Measurements from ENCODE around the gene CLEC4M.
"Not testable (repeated sequence)": the region's sequence is repeated elsewhere in the genome, so short reads cannot be mapped to it uniquely, and the experiment has no call there.

The CLEC4M gene

DNA sequence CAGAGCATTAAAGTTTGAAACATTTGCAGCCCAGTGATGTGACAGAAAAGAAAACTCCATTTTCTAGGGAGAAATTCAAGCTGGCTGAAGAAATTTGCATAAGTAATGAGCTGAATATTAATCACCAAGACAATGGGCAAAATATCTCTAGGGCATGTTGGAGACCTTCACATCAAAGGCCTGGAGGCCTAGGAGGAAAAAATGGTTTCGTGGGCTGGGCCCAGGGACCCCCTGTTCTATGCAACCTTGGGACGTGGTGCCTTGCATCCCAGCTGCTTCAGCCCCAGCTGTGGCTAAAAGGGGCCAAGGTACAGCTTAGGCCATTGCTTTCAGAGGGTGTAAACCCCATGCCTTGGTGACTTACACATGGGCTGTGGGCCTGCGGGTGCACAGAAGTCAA is 5.7 kb upstream of the CLEC4M start:
- in situ Hi-C loops (cut with HindIII; ENCODE audit: low pct_ligation_motif_present, low sequenced_read_pairs), result no loop called here
- TF ChIP-seq, protein P1, sequence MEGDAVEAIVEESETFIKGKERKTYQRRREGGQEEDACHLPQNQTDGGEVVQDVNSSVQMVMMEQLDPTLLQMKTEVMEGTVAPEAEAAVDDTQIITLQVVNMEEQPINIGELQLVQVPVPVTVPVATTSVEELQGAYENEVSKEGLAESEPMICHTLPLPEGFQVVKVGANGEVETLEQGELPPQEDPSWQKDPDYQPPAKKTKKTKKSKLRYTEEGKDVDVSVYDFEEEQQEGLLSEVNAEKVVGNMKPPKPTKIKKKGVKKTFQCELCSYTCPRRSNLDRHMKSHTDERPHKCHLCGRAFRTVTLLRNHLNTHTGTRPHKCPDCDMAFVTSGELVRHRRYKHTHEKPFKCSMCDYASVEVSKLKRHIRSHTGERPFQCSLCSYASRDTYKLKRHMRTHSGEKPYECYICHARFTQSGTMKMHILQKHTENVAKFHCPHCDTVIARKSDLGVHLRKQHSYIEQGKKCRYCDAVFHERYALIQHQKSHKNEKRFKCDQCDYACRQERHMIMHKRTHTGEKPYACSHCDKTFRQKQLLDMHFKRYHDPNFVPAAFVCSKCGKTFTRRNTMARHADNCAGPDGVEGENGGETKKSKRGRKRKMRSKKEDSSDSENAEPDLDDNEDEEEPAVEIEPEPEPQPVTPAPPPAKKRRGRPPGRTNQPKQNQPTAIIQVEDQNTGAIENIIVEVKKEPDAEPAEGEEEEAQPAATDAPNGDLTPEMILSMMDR (IDR thresholded peaks at IDR 0.05; ENCODE audit: low read depth, low read length, missing control alignments), result no peak
- no peak for DNase-seq
- H3K4me3 ChIP-seq (ENCODE audit: low read depth, low read length), result no peak overlapping the region
- H3K27me3 ChIP-seq (replicated peaks), result no peaks in the 10 kb centered on the region
- H3K27ac ChIP-seq, result no peak overlapping the region
- H3K36me3 ChIP-seq (replicated peaks), result no peaks in the 10 kb centered on the region

DNA sequence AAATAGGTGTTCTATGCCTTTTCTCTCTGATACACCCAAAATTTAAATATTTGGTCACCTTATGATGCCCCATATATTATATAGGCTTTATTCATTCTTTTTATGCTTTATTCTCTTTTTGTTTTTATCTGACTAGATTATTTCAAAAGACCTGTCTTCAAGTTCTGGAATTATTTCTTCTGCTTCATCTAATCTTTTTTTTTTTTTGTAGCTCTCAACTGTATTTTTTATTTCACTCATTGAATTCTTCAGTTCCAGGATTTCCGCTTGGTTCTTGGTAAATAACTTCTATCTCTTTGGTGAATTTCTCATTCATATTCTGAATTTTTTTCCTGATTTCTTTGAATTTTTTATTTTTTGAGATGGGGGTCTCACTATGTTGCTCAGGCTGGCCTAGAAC is 3.9 kb upstream of the CLEC4M start:
- H3K4me3 ChIP-seq (ENCODE audit: low read depth, low read length), result no peak overlapping the region
- no peak overlapping the region for H3K27ac ChIP-seq
- H3K36me3 ChIP-seq (replicated peaks), result no peaks in the 10 kb centered on the region
- no peaks in the 10 kb centered on the region for H3K27me3 ChIP-seq (replicated peaks)
- in situ Hi-C loops (cut with HindIII; ENCODE audit: low pct_ligation_motif_present, low sequenced_read_pairs), result no loop called here
- TF ChIP-seq, protein P1 (IDR thresholded peaks at IDR 0.05; ENCODE audit: low read depth, low read length, missing control alignments), result no peak
- DNase-seq, result no peak

DNA sequence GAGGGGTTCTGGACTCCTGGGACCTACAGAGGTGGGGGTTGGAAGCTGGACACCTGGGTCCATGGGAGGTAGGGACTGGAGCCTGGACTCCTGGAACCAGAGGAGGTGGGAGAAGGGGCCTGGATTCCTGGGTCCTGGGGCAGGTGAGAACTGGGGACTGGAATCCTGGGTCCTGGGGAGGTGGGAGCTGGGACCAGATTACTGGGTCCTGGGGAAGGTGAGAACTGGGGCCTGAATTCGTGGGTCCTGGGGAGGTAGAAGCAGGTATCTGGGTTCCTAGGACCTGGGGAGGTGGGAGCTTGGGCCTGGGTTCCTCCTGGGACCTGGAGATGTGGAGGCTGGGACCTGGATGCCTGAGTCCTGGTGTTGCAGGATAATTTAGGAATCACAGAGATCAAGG is 653 bp downstream of the CLEC4M start:
- H3K27ac ChIP-seq, result no peak overlapping the region
- in situ Hi-C loops (cut with HindIII; ENCODE audit: low pct_ligation_motif_present, low sequenced_read_pairs), result no loop called here
- no peak overlapping the region for H3K4me3 ChIP-seq (ENCODE audit: low read depth, low read length)
- H3K36me3 ChIP-seq (replicated peaks), result no peaks in the 10 kb centered on the region
- TF ChIP-seq, protein P1 (IDR thresholded peaks at IDR 0.05; ENCODE audit: low read depth, low read length, missing control alignments), result no peak
- DNase-seq, result no peak
- H3K27me3 ChIP-seq (replicated peaks), result no peaks in the 10 kb centered on the region

DNA sequence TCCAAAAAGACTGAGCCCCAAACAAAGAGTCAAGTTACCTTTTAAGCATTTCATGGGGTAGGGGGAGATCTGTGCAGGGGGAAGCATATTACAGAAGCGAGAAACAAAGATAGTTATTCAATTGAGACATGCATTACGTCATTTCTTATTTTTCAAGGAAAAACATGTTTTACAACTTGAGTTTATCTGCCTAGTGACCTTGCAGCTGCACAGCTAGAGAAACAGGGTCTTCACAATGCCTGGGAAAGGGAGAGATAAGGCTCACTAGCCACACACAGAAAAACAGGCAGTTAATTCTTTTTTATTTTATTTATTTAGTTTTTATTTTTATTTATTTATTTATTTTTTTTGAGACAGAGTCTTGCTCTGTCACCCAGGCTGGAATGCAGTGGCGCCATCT is 1.1 kb downstream of the CLEC4M start:
- H3K36me3 ChIP-seq (replicated peaks); in situ Hi-C loops (cut with HindIII; ENCODE audit: low pct_ligation_motif_present, low sequenced_read_pairs); H3K4me3 ChIP-seq (ENCODE audit: low read depth, low read length); H3K27me3 ChIP-seq (replicated peaks); DNase-seq; H3K27ac ChIP-seq: not testable (repeated sequence)

DNA sequence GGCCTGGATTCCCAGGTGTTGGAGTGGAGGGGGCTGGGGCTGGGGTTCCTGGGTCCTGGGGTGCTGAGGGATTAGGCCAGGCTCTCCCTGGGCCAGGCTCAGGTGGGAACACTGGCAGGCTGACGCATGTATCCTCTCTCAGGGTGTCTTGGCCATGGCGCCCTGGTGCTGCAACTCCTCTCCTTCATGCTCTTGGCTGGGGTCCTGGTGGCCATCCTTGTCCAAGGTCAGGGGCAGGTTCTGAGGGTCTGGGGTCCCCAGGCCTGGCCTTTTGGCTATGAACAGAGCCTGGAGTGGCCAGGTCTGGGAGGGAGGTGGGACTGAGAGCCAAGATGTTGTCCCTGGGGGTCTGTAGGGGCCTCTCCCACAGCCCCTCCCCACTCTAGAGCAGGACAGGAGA is 2.0 kb downstream of the CLEC4M start:
- H3K27ac ChIP-seq; in situ Hi-C loops (cut with HindIII; ENCODE audit: low pct_ligation_motif_present, low sequenced_read_pairs); H3K27me3 ChIP-seq (replicated peaks); H3K4me3 ChIP-seq (ENCODE audit: low read depth, low read length); DNase-seq; H3K36me3 ChIP-seq (replicated peaks): not testable (repeated sequence)

DNA sequence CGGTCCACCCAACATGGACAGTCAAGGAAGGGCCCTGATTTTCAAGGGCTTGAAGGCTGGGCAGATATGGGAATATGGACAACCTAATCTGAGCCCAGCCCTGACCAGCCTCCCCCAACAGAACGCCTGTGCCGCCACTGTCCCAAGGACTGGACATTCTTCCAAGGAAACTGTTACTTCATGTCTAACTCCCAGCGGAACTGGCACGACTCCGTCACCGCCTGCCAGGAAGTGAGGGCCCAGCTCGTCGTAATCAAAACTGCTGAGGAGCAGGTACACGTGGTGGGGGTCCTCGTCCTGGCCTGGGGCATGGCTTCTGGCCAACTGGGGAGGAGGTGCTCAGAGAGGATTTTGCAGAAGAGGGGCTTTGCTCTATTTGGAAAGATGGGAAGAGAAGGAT is 3.5 kb downstream of the CLEC4M start:
- H3K27ac ChIP-seq, result no peak overlapping the region
- no peaks in the 10 kb centered on the region for H3K27me3 ChIP-seq (replicated peaks)
- TF ChIP-seq, protein P1 (IDR thresholded peaks at IDR 0.05; ENCODE audit: low read depth, low read length, missing control alignments), result no peak
- DNase-seq, result no peak
- no peak overlapping the region for H3K4me3 ChIP-seq (ENCODE audit: low read depth, low read length)
- H3K36me3 ChIP-seq (replicated peaks), result no peaks in the 10 kb centered on the region
- in situ Hi-C loops (cut with HindIII; ENCODE audit: low pct_ligation_motif_present, low sequenced_read_pairs), result no loop called here

DNA sequence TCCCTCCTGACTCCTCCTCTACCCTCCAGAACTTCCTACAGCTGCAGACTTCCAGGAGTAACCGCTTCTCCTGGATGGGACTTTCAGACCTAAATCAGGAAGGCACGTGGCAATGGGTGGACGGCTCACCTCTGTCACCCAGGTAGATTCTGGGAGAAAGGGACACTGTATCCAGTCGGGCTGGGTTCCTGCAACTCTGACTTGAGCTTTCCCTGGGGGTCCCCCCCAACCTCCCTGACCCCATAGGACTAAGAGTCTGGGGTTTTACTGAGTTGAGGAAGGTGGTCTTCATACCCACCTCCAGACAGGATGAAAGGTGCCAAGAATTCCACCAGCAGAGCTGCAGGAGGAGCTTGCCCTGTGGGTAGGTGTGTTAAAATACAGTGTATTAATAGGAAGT is 4.4 kb downstream of the CLEC4M start:
- TF ChIP-seq, protein P1 (IDR thresholded peaks at IDR 0.05; ENCODE audit: low read depth, low read length, missing control alignments), result no peak
- Histone ChIP-seq H3K27me3 (replicated peaks) (no peaks in the 10 kb centered on the region), H3K36me3 (replicated peaks) (no peaks in the 10 kb centered on the region), H3K27ac (no peak overlapping the region), H3K4me3 (ENCODE audit: low read depth, low read length) (no peak overlapping the region)
- in situ Hi-C loops (cut with HindIII; ENCODE audit: low pct_ligation_motif_present, low sequenced_read_pairs), result no loop called here
- no peak for DNase-seq
